Lower lobe of right lung (tissue), 2 donors: Measurements from ENCODE around the gene MVP. TPM values are rescaled to one million over a fixed set of nuclear protein-coding genes. Genes with fewer than 3 reads are reported as not detected.

Experiments
- ATAC-seq, 2 donors: fragments of 200-7000 bp; cut with Tn5 transposase; one replicate each; pipeline ENCODE4 v1.9.1; 2020 to 2022; ENCODE audit warnings: mild to moderate bottlenecking in 2 of 2, moderate library complexity in 2 of 2
- DNase-seq: peaks from one replicate; pipeline ENCODE4 v3.0.0-alpha.2; 2020
- H3K27ac ChIP-seq: fragments of 200-600 bp; one replicate; pipeline ENCODE4 v1.8.0; 2022
- H3K27me3 ChIP-seq: fragments of 200-600 bp; one replicate; pipeline ENCODE4 v1.8.0; 2022; ENCODE audit warnings: low read depth
- H3K36me3 ChIP-seq: fragments of 200-600 bp; one replicate; pipeline ENCODE4 v1.8.0; 2022; ENCODE audit warnings: mild to moderate bottlenecking
- H3K4me1 ChIP-seq: fragments of 200-600 bp; one replicate; pipeline ENCODE4 v1.8.0; 2022
- H3K4me3 ChIP-seq: fragments of 200-600 bp; one replicate; pipeline ENCODE4 v1.8.0; 2022; ENCODE audit warnings: mild to moderate bottlenecking
- H3K9me3 ChIP-seq: fragments of 200-600 bp; one replicate; pipeline ENCODE4 v1.8.0; 2022
- CTCF ChIP-seq: fragments of 200-600 bp; IDR thresholded peaks from one replicate; pipeline ENCODE4 v1.8.0; 2022; ENCODE audit warnings: antibody characterized with exemption, mild to moderate bottlenecking
- intact Hi-C: fragments of 100-400 bp; cut with DNase I; formaldehyde crosslinking; loops from one replicate; pipeline ENCODE4 v1.11.0; 2022
- total RNA-seq: library from RNA; stranded (reverse); fragmentation: NEBNext Ultra II Directional; extraction: Animal tissue kit (Norgen Biotek cat#: 25700); gene quantifications from one replicate; pipeline ENCODE4 v1.2.1, GENCODE V29; 2021
- donor health status: DM: no; HTN: yes; CAD: no; lungs with severe emphysema.

Gene MVP
- total RNA-seq, 1 donor from 2014 or later: 248 TPM

GRCh38 chr16:29844575-29845331, 24.5 kb downstream of the MVP start:
- ATAC-seq (peak; percentile 63 to 76), DNase-seq (peak; percentile 73)
- intact Hi-C loops: no loop called here
- Histone ChIP-seq H3K9me3 (no peaks in the 10 kb centered on the region), H3K36me3 (peaks cover 86% of the 10 kb centered on the region), H3K27me3 (no peaks in the 10 kb centered on the region), H3K4me1 (peaks cover 23% of the 10 kb centered on the region), H3K4me3 (no peak overlapping the region), H3K27ac (peak overlapping the region; percentile 36)
- TF ChIP-seq CTCF: no peak

GRCh38 chr16:29845656-29846055, 25.4 kb downstream of the MVP start:
- Histone ChIP-seq H3K4me1 (peaks cover 23% of the 10 kb centered on the region), H3K4me3 (no peak overlapping the region), H3K9me3 (no peaks in the 10 kb centered on the region), H3K36me3 (peaks cover 77% of the 10 kb centered on the region), H3K27me3 (no peaks in the 10 kb centered on the region), H3K27ac (peak overlapping the region; percentile 24)
- intact Hi-C loops: no loop called here
- peak in 1 of 2 donors; percentile 27 for ATAC-seq
- no peak for TF ChIP-seq CTCF
- DNase-seq: peak; percentile 69

- DNase-seq (peak; percentile 85), ATAC-seq (peak; percentile 73 to 86)
- TF ChIP-seq CTCF: peak; percentile 94
- Histone ChIP-seq H3K36me3 (peaks cover 49% of the 10 kb centered on the region), H3K9me3 (no peaks in the 10 kb centered on the region), H3K27ac (no peak overlapping the region), H3K27me3 (no peaks in the 10 kb centered on the region), H3K4me3 (no peak overlapping the region), H3K4me1 (peaks cover 23% of the 10 kb centered on the region)
- intact Hi-C loops: no loop called here
Observed at GRCh38 chr16:29848420-29849297, 28.4 kb downstream of the MVP start.

GRCh38 chr16:29849505-29849904, 29.2 kb downstream of the MVP start:
- no peak for TF ChIP-seq CTCF
- peak overlapping the region; percentile 11 for H3K27ac ChIP-seq
- intact Hi-C loops: no loop called here
- peak; percentile 36 to 49 for ATAC-seq
- no peak for DNase-seq
- peaks cover 41% of the 10 kb centered on the region for H3K36me3 ChIP-seq
- no peaks in the 10 kb centered on the region for H3K9me3 ChIP-seq
- H3K27me3 ChIP-seq: no peaks in the 10 kb centered on the region
- H3K4me3 ChIP-seq: no peak overlapping the region
- peaks cover 23% of the 10 kb centered on the region for H3K4me1 ChIP-seq

GRCh38 chr16:29850998-29851397, 30.7 kb downstream of the MVP start:
- H3K4me1 ChIP-seq: peaks cover 14% of the 10 kb centered on the region
- intact Hi-C loops: no loop called here
- DNase-seq (no peak), ATAC-seq (no peak)
- TF ChIP-seq CTCF: no peak
- no peak overlapping the region for H3K27ac ChIP-seq
- no peaks in the 10 kb centered on the region for H3K27me3 ChIP-seq
- peaks cover 26% of the 10 kb centered on the region for H3K36me3 ChIP-seq
- no peak overlapping the region for H3K4me3 ChIP-seq
- no peaks in the 10 kb centered on the region for H3K9me3 ChIP-seq
